A549 (cell line): ENCODE data around the gene LLCFC1.

Experiments
- CEBPB ChIP-seq, 2 experiments: fragments of >200 bp in 1 of 2; sonication (Bioruptor Twin) in 1 of 2; formaldehyde crosslinking in 1 of 2; IDR thresholded peaks; 2 replicates each; pipeline ENCODE4 v1.6.1; 2012 to 2016
- EHMT2 ChIP-seq: fragments of 200-600 bp; sonication (generic); IDR thresholded peaks from 2 replicates; pipeline ENCODE4 v1.6.1; 2016; ENCODE audit warnings: antibody characterized with exemption, low read depth, mild to moderate bottlenecking, moderate library complexity
- KDM5A ChIP-seq: fragments of 200-600 bp; sonication (generic); IDR thresholded peaks from 2 replicates; pipeline ENCODE4 v1.6.1; 2016; ENCODE audit warnings: antibody characterized with exemption, mild to moderate bottlenecking
- MYC ChIP-seq: IDR thresholded peaks from 2 replicates; pipeline ENCODE4 v1.6.1; 2012; ENCODE audit warnings: mild to moderate bottlenecking, inconsistent platforms, low read length, improper control_type of control experiment, borderline replicate concordance
- POLR2A ChIP-seq: IDR thresholded peaks from 2 replicates; pipeline ENCODE4 v1.6.1; 2012; ENCODE audit warnings: mild to moderate bottlenecking, low read length
- RAD21 ChIP-seq, 2 experiments: fragments of >200 bp in 1 of 2; sonication (Bioruptor Twin) in 1 of 2; formaldehyde crosslinking in 1 of 2; IDR thresholded peaks in 1 of 2; conservative IDR thresholded peaks in 1 of 2; 2 replicates in 1 of 2; 3 replicates in 1 of 2; pipeline ENCODE4 v1.6.1; 2012 to 2018; ENCODE audit warnings: inconsistent platforms in 1 of 2
- RFX5 ChIP-seq: fragments of 450-650 bp; IDR thresholded peaks from 2 replicates; pipeline ENCODE4 v1.7.1; 2014; ENCODE audit warnings: antibody characterized with exemption, mild to moderate bottlenecking, moderate library complexity
- SREBF2 ChIP-seq: fragments of 450-650 bp; IDR thresholded peaks from 2 replicates; pipeline ENCODE4 v1.6.1; 2014; ENCODE audit warnings: mild to moderate bottlenecking, moderate library complexity
- TF ChIP-seq, protein P1 (sequence below): fragments of >200 bp; sonication (Bioruptor Twin); formaldehyde crosslinking; IDR thresholded peaks from 3 replicates; pipeline ENCODE4 v1.5.1; 2016
- TF ChIP-seq, protein P2 (sequence below): fragments of 200-600 bp; sonication (generic); IDR thresholded peaks from 2 replicates; pipeline ENCODE4 v1.6.1; 2016; ENCODE audit warnings: antibody characterized with exemption, mild to moderate bottlenecking, moderate library complexity
- TF ChIP-seq, protein P3 (sequence below): fragments of 450-650 bp; IDR thresholded peaks from 2 replicates; pipeline ENCODE4 v1.6.1; 2014; ENCODE audit warnings: antibody characterized with exemption

DNA sequence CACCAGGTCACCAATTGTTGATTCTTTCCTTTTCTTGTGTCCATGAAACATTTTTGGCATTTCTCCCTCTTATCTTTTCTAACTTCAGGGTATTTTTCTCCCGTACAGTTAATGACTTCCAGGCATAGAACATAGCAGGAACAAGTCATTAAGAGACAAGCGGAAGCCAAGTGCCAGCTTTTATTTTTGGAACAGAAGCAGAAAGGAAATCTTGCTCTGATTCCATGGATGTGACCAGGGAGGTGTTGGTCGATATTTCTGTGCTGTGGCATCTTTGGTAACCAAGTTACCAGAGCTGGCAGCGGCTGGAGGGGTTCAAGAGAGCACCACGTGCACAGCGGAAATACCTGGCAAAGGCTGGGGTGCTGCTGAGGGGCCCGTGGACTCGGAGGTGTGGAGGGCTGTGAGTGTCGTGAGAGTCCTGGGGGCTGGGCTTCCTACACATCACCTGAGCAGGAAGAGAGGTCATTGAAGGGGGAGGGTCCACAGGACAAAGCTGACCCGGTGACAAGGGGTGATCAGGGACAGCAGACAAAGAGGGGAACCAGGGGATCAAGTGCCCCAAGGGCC is 1.8 kb downstream of the LLCFC1 start:
- TF ChIP-seq, protein P1, sequence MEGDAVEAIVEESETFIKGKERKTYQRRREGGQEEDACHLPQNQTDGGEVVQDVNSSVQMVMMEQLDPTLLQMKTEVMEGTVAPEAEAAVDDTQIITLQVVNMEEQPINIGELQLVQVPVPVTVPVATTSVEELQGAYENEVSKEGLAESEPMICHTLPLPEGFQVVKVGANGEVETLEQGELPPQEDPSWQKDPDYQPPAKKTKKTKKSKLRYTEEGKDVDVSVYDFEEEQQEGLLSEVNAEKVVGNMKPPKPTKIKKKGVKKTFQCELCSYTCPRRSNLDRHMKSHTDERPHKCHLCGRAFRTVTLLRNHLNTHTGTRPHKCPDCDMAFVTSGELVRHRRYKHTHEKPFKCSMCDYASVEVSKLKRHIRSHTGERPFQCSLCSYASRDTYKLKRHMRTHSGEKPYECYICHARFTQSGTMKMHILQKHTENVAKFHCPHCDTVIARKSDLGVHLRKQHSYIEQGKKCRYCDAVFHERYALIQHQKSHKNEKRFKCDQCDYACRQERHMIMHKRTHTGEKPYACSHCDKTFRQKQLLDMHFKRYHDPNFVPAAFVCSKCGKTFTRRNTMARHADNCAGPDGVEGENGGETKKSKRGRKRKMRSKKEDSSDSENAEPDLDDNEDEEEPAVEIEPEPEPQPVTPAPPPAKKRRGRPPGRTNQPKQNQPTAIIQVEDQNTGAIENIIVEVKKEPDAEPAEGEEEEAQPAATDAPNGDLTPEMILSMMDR = no peak
- TF ChIP-seq RFX5 (no peak), POLR2A (no peak), KDM5A (no peak), EHMT2 (no peak), RAD21 (conservative IDR thresholded peaks at IDR 0.05 in 1 of 2, IDR thresholded peaks at IDR 0.05 in 1 of 2) (no peak), MYC (no peak), SREBF2 (no peak), CEBPB (IDR thresholded peaks at IDR 0.05) (no peak)
- TF ChIP-seq, protein P2, sequence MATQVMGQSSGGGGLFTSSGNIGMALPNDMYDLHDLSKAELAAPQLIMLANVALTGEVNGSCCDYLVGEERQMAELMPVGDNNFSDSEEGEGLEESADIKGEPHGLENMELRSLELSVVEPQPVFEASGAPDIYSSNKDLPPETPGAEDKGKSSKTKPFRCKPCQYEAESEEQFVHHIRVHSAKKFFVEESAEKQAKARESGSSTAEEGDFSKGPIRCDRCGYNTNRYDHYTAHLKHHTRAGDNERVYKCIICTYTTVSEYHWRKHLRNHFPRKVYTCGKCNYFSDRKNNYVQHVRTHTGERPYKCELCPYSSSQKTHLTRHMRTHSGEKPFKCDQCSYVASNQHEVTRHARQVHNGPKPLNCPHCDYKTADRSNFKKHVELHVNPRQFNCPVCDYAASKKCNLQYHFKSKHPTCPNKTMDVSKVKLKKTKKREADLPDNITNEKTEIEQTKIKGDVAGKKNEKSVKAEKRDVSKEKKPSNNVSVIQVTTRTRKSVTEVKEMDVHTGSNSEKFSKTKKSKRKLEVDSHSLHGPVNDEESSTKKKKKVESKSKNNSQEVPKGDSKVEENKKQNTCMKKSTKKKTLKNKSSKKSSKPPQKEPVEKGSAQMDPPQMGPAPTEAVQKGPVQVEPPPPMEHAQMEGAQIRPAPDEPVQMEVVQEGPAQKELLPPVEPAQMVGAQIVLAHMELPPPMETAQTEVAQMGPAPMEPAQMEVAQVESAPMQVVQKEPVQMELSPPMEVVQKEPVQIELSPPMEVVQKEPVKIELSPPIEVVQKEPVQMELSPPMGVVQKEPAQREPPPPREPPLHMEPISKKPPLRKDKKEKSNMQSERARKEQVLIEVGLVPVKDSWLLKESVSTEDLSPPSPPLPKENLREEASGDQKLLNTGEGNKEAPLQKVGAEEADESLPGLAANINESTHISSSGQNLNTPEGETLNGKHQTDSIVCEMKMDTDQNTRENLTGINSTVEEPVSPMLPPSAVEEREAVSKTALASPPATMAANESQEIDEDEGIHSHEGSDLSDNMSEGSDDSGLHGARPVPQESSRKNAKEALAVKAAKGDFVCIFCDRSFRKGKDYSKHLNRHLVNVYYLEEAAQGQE = no peak
- TF ChIP-seq, protein P3, sequence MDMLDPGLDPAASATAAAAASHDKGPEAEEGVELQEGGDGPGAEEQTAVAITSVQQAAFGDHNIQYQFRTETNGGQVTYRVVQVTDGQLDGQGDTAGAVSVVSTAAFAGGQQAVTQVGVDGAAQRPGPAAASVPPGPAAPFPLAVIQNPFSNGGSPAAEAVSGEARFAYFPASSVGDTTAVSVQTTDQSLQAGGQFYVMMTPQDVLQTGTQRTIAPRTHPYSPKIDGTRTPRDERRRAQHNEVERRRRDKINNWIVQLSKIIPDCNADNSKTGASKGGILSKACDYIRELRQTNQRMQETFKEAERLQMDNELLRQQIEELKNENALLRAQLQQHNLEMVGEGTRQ = no peak
